Keratinocyte (primary cell): ENCODE measurements around the gene FGFBP1. TPM values are rescaled to one million over a fixed set of nuclear protein-coding genes. Genes with fewer than 3 reads are reported as not detected.
A peak's percentile ranks its signal among the peaks of the same experiment; 100 is the strongest.

ENCODE experiments used
- DNase-seq: peaks from one replicate; pipeline ENCODE4 v3.0.0-alpha.2; 2011; ENCODE audit warnings: low read depth, missing footprints, low spot score
- FAIRE-seq: peaks from 2 replicates; lab custom pipeline; 2011; peaks lifted over from hg19 to GRCh38; lab: Jason Lieb, UNC
- H2AFZ ChIP-seq: 2 replicates; pipeline ENCODE4 v1.6.0; 2012; ENCODE audit warnings: low read length, control low read depth, inconsistent platforms; ENCODE audit not compliant: control insufficient read depth
- H3K27ac ChIP-seq: 2 replicates; pipeline ENCODE4 v1.5.1; 2011; ENCODE audit warnings: low read length; ENCODE audit not compliant: control insufficient read depth, insufficient read depth
- H3K27me3 ChIP-seq: 3 replicates; pipeline ENCODE4 v1.6.0; 2011; ENCODE audit warnings: low read length; ENCODE audit not compliant: control insufficient read depth, insufficient read depth; ENCODE audit errors: extremely low read depth
- H3K36me3 ChIP-seq, 2 experiments: 2 replicates in 1 of 2; 3 replicates in 1 of 2; pipeline ENCODE4 v1.5.1; 2011; ENCODE audit warnings: low read length in 2 of 2, mild to moderate bottlenecking in 1 of 2; ENCODE audit not compliant: control insufficient read depth in 2 of 2, insufficient read depth in 2 of 2; ENCODE audit errors: extremely low read depth in 1 of 2
- H3K4me1 ChIP-seq: 3 replicates; pipeline ENCODE4 v1.5.1; 2011; ENCODE audit warnings: low read length; ENCODE audit not compliant: control insufficient read depth, insufficient read depth; ENCODE audit errors: extremely low read depth
- H3K4me2 ChIP-seq: 3 replicates; pipeline ENCODE4 v1.6.0; 2011; ENCODE audit warnings: low read depth, low read length; ENCODE audit not compliant: control insufficient read depth, insufficient read depth; ENCODE audit errors: extremely low read depth
- H3K4me3 ChIP-seq, 3 experiments: fragments of 200-600 bp in 1 of 3; sonication (generic) in 1 of 3; 2 replicates in 2 of 3; 3 replicates in 1 of 3; pipeline ENCODE4 v1.5.1; 2011 to 2016; ENCODE audit warnings: low read length in 3 of 3, mild to moderate bottlenecking in 3 of 3, control low read depth in 2 of 3, inconsistent platforms in 1 of 3, low read depth in 1 of 3, mixed read lengths in 1 of 3, mixed run types in 1 of 3, moderate library complexity in 1 of 3; ENCODE audit not compliant: control insufficient read depth in 2 of 3, insufficient read depth in 2 of 3; ENCODE audit errors: extremely low read depth in 1 of 3
- H3K79me2 ChIP-seq: 2 replicates; pipeline ENCODE4 v1.6.0; 2012; ENCODE audit warnings: low read length; ENCODE audit not compliant: control insufficient read depth, insufficient read depth
- H3K9ac ChIP-seq: 3 replicates; pipeline ENCODE4 v1.6.0; 2011; ENCODE audit warnings: low read length; ENCODE audit not compliant: control insufficient read depth, insufficient read depth; ENCODE audit errors: extremely low read depth
- H3K9me1 ChIP-seq: 3 replicates; pipeline ENCODE4 v1.6.0; 2011; ENCODE audit warnings: low read length; ENCODE audit not compliant: control insufficient read depth, insufficient read depth; ENCODE audit errors: extremely low read depth
- H3K9me3 ChIP-seq: 2 replicates; pipeline ENCODE4 v1.5.1; 2012; ENCODE audit warnings: low read depth, low read length; ENCODE audit not compliant: control insufficient read depth
- H4K20me1 ChIP-seq: 3 replicates; pipeline ENCODE4 v1.6.0; 2011; ENCODE audit warnings: low read length; ENCODE audit not compliant: control insufficient read depth, insufficient read depth; ENCODE audit errors: extremely low read depth
- CTCF ChIP-seq, 3 experiments: IDR thresholded peaks in 1 of 3; conservative IDR thresholded peaks in 1 of 3; optimal IDR thresholded peaks in 1 of 3; 2 replicates in 2 of 3; 3 replicates in 1 of 3; pipeline versions ENCODE3 to v1.5.1; 2011; ENCODE audit warnings: low read length in 3 of 3, mild to moderate bottlenecking in 3 of 3, moderate library complexity in 2 of 3, control low read depth in 1 of 3, inconsistent platforms in 1 of 3; ENCODE audit not compliant: insufficient read depth in 2 of 3; ENCODE audit errors: extremely low read depth in 1 of 3
- EZH2 ChIP-seq: IDR thresholded peaks from one replicate; pipeline ENCODE4 v1.6.1; 2012; ENCODE audit warnings: inconsistent platforms, mild to moderate bottlenecking, low read length, moderate library complexity
- dilution Hi-C: fragments of 300-500 bp; cut with MboI; formaldehyde crosslinking; loops from one replicate; pipeline ENCODE4 v1.7.0; 2020; ENCODE audit warnings: low sequenced_read_pairs; ENCODE audit not compliant: extremely low pct_ligation_motif_present
- polyA plus RNA-seq, 5 experiments: library from polyadenylated mRNA; depleted of rRNA in 3 of 5; stranded (reverse) in 3 of 5; stranded (forward) in 1 of 5; unstranded in 1 of 5; fragments of >200 nt; gene quantifications; 1 replicate in 1 of 5; 2 replicates in 3 of 5; 3 replicates in 1 of 5; pipeline versions ENCODE4 v1.2.1 to v1.2.3, GENCODE V29; 2011 to 2012; ENCODE audit warnings: missing spikeins in 2 of 5, low read depth in 1 of 5, low replicate concordance in 1 of 5

The FGFBP1 gene
- polyA plus RNA-seq, 1 donor (not counting 4 experiments of a cell fraction or from before 2014, with no cell fraction given): 2,189 TPM

DNA sequence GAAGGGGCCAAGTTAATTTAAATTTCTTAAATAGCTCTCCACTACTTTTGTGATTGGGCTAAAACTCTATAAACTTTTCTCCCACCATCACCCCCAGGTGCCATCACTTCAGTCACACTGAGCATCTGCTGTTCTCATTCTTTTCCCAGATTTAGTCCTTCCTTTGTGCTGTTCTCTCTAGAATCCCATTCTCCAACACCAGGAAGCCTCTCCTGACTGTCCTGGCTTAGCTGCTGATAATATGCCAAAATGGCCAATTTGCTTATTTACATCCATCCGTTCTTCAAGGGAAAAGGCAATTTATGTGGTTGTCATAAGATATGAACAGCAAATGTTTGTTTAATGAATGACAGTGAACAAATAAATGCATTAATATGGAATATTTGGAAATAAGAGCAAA is 44.1 kb downstream of the FGFBP1 start:
- Histone ChIP-seq H3K4me2 (peak overlapping the region; percentile 76), H3K79me2 (no peaks in the 10 kb centered on the region), H3K4me3 (peak overlapping the region in 1 of 3 experiments; percentile 21), H3K27me3 (no peaks in the 10 kb centered on the region), H3K27ac (peak overlapping the region; percentile 100), H2AFZ (no peak overlapping the region), H3K4me1 (peaks cover 73% of the 10 kb centered on the region), H3K9ac (peak overlapping the region; percentile 82), H3K36me3 (no peaks in the 10 kb centered on the region), H3K9me3 (peaks cover 2% of the 10 kb centered on the region), H3K9me1 (no peaks in the 10 kb centered on the region), H4K20me1 (no peaks in the 10 kb centered on the region)
- DNase-seq (no peak), FAIRE-seq (peak; percentile 32)
- no peak for TF ChIP-seq EZH2
- no peak for TF ChIP-seq CTCF (optimal IDR thresholded peaks at IDR 0.05 in 1 of 3, IDR thresholded peaks at IDR 0.05 in 1 of 3, conservative IDR thresholded peaks at IDR 0.05 in 1 of 3; ENCODE audit: extremely low read depth in 1 of 3, insufficient read depth in 2 of 3, low read length in 3 of 3)
- dilution Hi-C loops: no loop called here

DNA sequence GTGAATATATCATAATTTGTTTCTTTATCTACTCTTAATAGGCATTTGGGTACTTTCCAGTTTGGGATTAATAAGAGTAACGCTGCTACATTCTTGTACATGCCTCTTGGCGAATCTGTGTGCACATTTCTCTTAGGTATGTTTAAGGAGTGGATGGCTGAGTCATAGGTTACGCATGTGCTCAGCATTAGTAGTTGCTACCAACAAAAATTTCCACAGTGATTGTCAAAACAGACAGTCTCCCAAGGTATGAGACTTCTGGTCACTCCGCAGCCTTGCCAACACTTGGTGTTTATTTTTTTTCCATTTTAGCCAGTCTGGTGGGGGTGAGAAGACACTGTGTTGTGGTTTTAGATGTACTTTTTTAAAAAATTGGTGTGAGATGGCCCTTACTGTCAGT is 44.6 kb downstream of the FGFBP1 start:
- H3K4me3 ChIP-seq: peak overlapping the region in 1 of 3 experiments; percentile 21
- dilution Hi-C loops: no loop called here
- H3K27ac ChIP-seq: peak overlapping the region; percentile 100
- H2AFZ ChIP-seq: no peak overlapping the region
- H3K9me3 ChIP-seq: peaks cover 2% of the 10 kb centered on the region
- H3K9ac ChIP-seq: peak overlapping the region; percentile 82
- no peaks in the 10 kb centered on the region for H3K9me1 ChIP-seq
- no peaks in the 10 kb centered on the region for H3K36me3 ChIP-seq
- no peak for TF ChIP-seq CTCF (optimal IDR thresholded peaks at IDR 0.05 in 1 of 3, IDR thresholded peaks at IDR 0.05 in 1 of 3, conservative IDR thresholded peaks at IDR 0.05 in 1 of 3; ENCODE audit: extremely low read depth in 1 of 3, insufficient read depth in 2 of 3, low read length in 3 of 3)
- TF ChIP-seq EZH2: no peak
- DNase-seq: peak; percentile 96
- no peaks in the 10 kb centered on the region for H3K79me2 ChIP-seq
- peak; percentile 96 for FAIRE-seq
- H3K4me2 ChIP-seq: peak overlapping the region; percentile 76
- H3K4me1 ChIP-seq: peaks cover 68% of the 10 kb centered on the region
- no peaks in the 10 kb centered on the region for H4K20me1 ChIP-seq
- H3K27me3 ChIP-seq: no peaks in the 10 kb centered on the region
